DND-41 (cell line): Measurements from ENCODE around the gene SERPING1.

Experiments used
- EZH2 ChIP-seq: IDR thresholded peaks from 3 replicates; pipeline ENCODE4 v1.6.1; 2012; ENCODE audit warnings: borderline replicate concordance, low read depth, mild to moderate bottlenecking, moderate library complexity, low read length, inconsistent platforms; ENCODE audit not compliant: severe bottlenecking
- TF ChIP-seq, protein P1 (sequence below): IDR thresholded peaks from 2 replicates; pipeline ENCODE4 v1.5.1; 2012; ENCODE audit warnings: borderline replicate concordance, low read length, moderate library complexity, mild to moderate bottlenecking; ENCODE audit not compliant: poor library complexity, severe bottlenecking; ENCODE audit errors: extremely low read depth

DNA sequence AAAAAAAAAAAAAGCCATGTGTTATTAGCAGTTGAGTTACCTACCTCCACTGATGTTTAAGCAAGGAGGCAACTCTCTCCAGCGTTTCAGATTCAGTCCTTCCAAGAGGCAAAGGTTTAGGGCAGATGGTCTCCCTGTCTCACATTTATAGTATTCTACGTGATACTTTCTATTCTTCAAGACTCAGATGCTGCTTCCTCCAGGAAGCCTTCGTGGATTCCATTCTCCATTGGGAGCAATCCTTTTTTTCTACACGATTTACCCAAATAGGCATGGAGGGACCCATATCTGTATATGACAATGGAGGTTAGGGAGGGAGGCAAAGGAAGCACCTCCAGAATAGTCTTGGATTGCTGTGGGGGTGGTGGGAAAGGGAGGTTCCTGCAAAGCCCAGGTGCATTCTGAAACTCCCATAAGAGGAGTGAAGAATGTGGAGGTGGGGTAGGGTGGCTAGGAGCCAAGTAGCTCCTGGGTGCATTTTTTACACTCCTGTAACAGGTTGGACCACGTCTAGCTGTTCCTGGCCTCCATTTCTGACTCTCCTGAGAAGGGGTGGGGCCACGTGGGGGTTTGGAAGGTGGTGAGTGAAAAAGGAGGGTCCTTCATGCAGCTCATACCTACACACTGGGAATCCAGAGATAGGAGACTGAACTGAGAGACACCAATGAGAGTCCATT is 36.0 kb downstream of the SERPING1 start:
- TF ChIP-seq, protein P1, sequence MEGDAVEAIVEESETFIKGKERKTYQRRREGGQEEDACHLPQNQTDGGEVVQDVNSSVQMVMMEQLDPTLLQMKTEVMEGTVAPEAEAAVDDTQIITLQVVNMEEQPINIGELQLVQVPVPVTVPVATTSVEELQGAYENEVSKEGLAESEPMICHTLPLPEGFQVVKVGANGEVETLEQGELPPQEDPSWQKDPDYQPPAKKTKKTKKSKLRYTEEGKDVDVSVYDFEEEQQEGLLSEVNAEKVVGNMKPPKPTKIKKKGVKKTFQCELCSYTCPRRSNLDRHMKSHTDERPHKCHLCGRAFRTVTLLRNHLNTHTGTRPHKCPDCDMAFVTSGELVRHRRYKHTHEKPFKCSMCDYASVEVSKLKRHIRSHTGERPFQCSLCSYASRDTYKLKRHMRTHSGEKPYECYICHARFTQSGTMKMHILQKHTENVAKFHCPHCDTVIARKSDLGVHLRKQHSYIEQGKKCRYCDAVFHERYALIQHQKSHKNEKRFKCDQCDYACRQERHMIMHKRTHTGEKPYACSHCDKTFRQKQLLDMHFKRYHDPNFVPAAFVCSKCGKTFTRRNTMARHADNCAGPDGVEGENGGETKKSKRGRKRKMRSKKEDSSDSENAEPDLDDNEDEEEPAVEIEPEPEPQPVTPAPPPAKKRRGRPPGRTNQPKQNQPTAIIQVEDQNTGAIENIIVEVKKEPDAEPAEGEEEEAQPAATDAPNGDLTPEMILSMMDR = no peak
- TF ChIP-seq EZH2 = no peak
